ENCODE results near the gene TNK1.

The TNK1 gene

GRCh38 chr17:7417056-7417655, 36.3 kb downstream of the TNK1 start:
- TF ChIP-seq, protein P1, sequence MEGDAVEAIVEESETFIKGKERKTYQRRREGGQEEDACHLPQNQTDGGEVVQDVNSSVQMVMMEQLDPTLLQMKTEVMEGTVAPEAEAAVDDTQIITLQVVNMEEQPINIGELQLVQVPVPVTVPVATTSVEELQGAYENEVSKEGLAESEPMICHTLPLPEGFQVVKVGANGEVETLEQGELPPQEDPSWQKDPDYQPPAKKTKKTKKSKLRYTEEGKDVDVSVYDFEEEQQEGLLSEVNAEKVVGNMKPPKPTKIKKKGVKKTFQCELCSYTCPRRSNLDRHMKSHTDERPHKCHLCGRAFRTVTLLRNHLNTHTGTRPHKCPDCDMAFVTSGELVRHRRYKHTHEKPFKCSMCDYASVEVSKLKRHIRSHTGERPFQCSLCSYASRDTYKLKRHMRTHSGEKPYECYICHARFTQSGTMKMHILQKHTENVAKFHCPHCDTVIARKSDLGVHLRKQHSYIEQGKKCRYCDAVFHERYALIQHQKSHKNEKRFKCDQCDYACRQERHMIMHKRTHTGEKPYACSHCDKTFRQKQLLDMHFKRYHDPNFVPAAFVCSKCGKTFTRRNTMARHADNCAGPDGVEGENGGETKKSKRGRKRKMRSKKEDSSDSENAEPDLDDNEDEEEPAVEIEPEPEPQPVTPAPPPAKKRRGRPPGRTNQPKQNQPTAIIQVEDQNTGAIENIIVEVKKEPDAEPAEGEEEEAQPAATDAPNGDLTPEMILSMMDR (conservative IDR thresholded peaks at IDR 0.05; ENCODE audit: low read depth) = no peak
- H3K27ac ChIP-seq = peak overlapping the region; percentile 34; the same call in 1 of the 2 replicates
- ChIA-PET POLR2A (ENCODE audit: low non-redundant PET) (no interaction called here), CTCF (no interaction called here)
- no peak for DNase-seq (ENCODE audit: low spot score)

GRCh38 chr17:7418472-7419152, 37.7 kb downstream of the TNK1 start:
- CTCF ChIA-PET = no interaction called here
- no peak for DNase-seq (ENCODE audit: low spot score)
- TF ChIP-seq, protein P1 (conservative IDR thresholded peaks at IDR 0.05; ENCODE audit: low read depth) = no peak
- POLR2A ChIA-PET (ENCODE audit: low non-redundant PET) = no interaction called here
- H3K27ac ChIP-seq = no peak overlapping the region

GRCh38 chr17:7419819-7420610, 39.1 kb downstream of the TNK1 start, which contains the start of gene SPEM1:
SPEM1 (plus strand) TSS chr17:7420324; CDS start chr17:7420385, 61 bp downstream.
- no peak for DNase-seq (ENCODE audit: low spot score)
- H3K27ac ChIP-seq = no peak within 1 kb of the TSS
- POLR2A ChIA-PET (ENCODE audit: low non-redundant PET) = no interaction called here
- CTCF ChIA-PET = interaction anchor here (0.6 kb wide), 1 partner anchor 65 kb away, joined by 4 read pairs; no protein-coding TSS in a partner anchor
- TF ChIP-seq, protein P1 (conservative IDR thresholded peaks at IDR 0.05; ENCODE audit: low read depth) = no peak

DNA sequence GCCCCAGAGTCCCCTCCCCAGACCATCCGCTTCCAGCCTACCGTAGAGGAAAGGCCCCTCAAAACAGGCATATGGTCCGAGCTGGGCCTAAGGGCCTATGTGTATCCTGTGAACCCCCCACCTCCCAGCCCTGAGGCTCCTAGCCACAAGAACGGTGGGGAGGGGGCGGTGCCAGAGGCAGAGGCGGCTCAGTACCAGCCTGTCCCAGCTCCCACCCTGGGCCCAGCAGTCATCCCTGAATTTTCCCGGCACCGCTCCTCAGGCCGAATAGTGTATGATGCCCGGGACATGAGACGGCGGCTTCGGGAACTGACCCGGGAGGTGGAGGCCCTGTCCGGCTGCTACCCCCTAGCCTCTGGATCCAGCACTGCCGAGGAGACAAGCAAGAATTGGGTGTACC, 40.3 kb downstream of the TNK1 start:
- CTCF ChIA-PET = no interaction called here

GRCh38 chr17:7423679-7424078, 42.8 kb downstream of the TNK1 start:
- POLR2A ChIA-PET (ENCODE audit: low non-redundant PET) = interaction anchor here (0.6 kb wide), 1 partner anchor 16 kb away, joined by 3 read pairs; no protein-coding TSS in a partner anchor
- TF ChIP-seq, protein P1 (conservative IDR thresholded peaks at IDR 0.05; ENCODE audit: low read depth) = no peak
- no peak for DNase-seq (ENCODE audit: low spot score)
- no peak overlapping the region for H3K27ac ChIP-seq
- CTCF ChIA-PET = interaction anchor here (0.6 to 0.8 kb wide), 2 partner anchors 11 to 623 kb away, joined by 3 to 4 read pairs; partner anchors contain the start of gene TMEM102

More for the DNA sequence above, 40.3 kb downstream of the TNK1 start:
- no peak for DNase-seq (ENCODE audit: low spot score)
- POLR2A ChIA-PET (ENCODE audit: low non-redundant PET) = no interaction called here
- no peak overlapping the region for H3K27ac ChIP-seq
- TF ChIP-seq, protein P1 (conservative IDR thresholded peaks at IDR 0.05; ENCODE audit: low read depth) = no peak

DNA sequence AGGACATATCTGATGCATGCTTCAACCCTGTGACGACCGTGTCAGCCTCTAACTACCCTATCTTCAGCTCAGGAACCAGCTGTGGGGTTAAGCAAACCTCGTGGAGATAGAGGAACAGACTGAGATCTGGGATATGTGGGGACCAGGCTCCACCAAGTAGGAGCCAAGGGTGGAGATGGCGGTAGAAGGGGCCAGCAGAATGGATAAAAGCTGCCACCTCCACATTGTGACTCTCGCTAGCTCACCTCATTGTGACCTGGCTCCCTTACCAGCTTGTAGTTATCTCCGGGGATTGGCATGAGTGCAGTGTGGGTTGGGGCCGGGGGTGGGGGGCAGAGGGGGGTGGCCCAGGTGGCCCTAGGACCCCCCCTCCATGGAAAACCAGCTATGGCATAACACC, 44.4 kb downstream of the TNK1 start, which contains the start of gene SPEM2:
Gene SPEM2 (plus strand): TSS at position 301 of the 400 bp plus-strand sequence. CDS start 73 bp downstream, at position 374.
- ChIA-PET CTCF (interaction anchor here (0.7 to 1.0 kb wide), 2 partner anchors 69 to 81 kb away, joined by 3 read pairs; no protein-coding TSS in a partner anchor), POLR2A (ENCODE audit: low non-redundant PET) (no interaction called here)
- TF ChIP-seq, protein P1 (conservative IDR thresholded peaks at IDR 0.05; ENCODE audit: low read depth) = no peak
- DNase-seq (ENCODE audit: low spot score) = no peak
- no peak within 1 kb of the TSS for H3K27ac ChIP-seq

All from RWPE1 (cell line).